Heart left ventricle (tissue), 16 donors: ENCODE results near the gene ARSG. TPM values are rescaled to one million over a fixed set of nuclear protein-coding genes. Genes with fewer than 3 reads are reported as not detected.

Experiments
- ATAC-seq, 4 donors: fragments of 200-7000 bp; cut with Tn5 transposase; one replicate each; pipeline ENCODE4 v1.9.1; 2020 to 2022; ENCODE audit warnings: moderate library complexity in 4 of 4, mild to moderate bottlenecking in 3 of 4, moderate number of reproducible peaks in 1 of 4
- DNase-seq, 5 donors: peaks; one replicate each; pipeline ENCODE4 v3.0.0-alpha.2; 2020
- H3K27ac ChIP-seq, 12 donors: fragments of 200-600 bp; sonication (generic) in 4 of 12; one replicate each; pipeline versions ENCODE4 v1.5.0 to v1.8.0; 2016 to 2022; ENCODE audit warnings: mild to moderate bottlenecking in 2 of 12
- H3K27me3 ChIP-seq, 9 donors: fragments of 200-600 bp; sonication (generic) in 2 of 9; one replicate each; pipeline versions ENCODE4 v1.5.1 to v1.8.0; 2016 to 2022; ENCODE audit warnings: mild to moderate bottlenecking in 3 of 9
- H3K36me3 ChIP-seq, 9 donors: fragments of 200-600 bp; sonication (generic) in 2 of 9; one replicate each; pipeline versions ENCODE4 v1.5.0 to v1.8.0; 2018 to 2022; ENCODE audit warnings: mild to moderate bottlenecking in 2 of 9
- H3K4me1 ChIP-seq, 12 donors: fragments of 200-600 bp; sonication (generic) in 4 of 12; one replicate each; pipeline versions ENCODE4 v1.5.0 to v1.8.0; 2016 to 2022; ENCODE audit warnings: mild to moderate bottlenecking in 3 of 12
- H3K4me3 ChIP-seq, 12 donors: fragments of 200-600 bp; sonication (generic) in 4 of 12; one replicate each; pipeline versions ENCODE4 v1.5.0 to v1.8.0; 2017 to 2022; ENCODE audit warnings: mild to moderate bottlenecking in 9 of 12, moderate library complexity in 4 of 12
- H3K9me3 ChIP-seq, 12 donors: fragments of 200-600 bp; sonication (generic) in 4 of 12; one replicate each; pipeline versions ENCODE4 v1.5.0 to v1.8.0; 2016 to 2022; ENCODE audit warnings: mild to moderate bottlenecking in 1 of 12
- POLR2A ChIP-seq, 2 donors: fragments of 450-650 bp; IDR thresholded peaks; one replicate each; pipeline ENCODE4 v1.6.1; 2017; ENCODE audit warnings: antibody characterized with exemption in 2 of 2, mild to moderate bottlenecking in 2 of 2, moderate library complexity in 2 of 2
- WGBS, 4 donors: extraction: QIAGEN DNeasy Blood & Tissue Kit in 2 of 4; methylation state at CpG; one replicate each; pipeline versions ENCODE4 v1.1.5 to v1.1.7; 2013 to 2018; 5-methylcytosine and 5-hydroxymethylcytosine counted together
- intact Hi-C, 10 donors: fragments of 100-400 bp; cut with DNase I; formaldehyde crosslinking; loops; one replicate each; pipeline versions ENCODE4 v1.11.1 to v1.14.2; 2022
- polyA plus RNA-seq, 2 donors: library from polyadenylated mRNA; stranded (reverse); fragments of 200-250 nt; gene quantifications; one replicate each; pipeline ENCODE4 v1.2.3, GENCODE V29; 2013
- total RNA-seq, 9 donors: library from RNA; depleted of rRNA in 2 of 9; stranded (reverse); fragments of >200 nt in 2 of 9; fragmentation: NEBNext Ultra II Directional in 3 of 9; extraction: Animal tissue kit (Norgen Biotek cat#: 25700) in 3 of 9; gene quantifications; one replicate each; pipeline versions ENCODE4 v1.1.0 to v1.2.4, GENCODE V29; 2016 to 2023
- TF ChIP-seq, protein P1 (sequence below), 12 donors: fragments of 200-600 bp; sonication (generic) in 4 of 12; IDR thresholded peaks; one replicate each; pipeline versions ENCODE4 v1.5.0 to v1.8.0; 2018 to 2022; ENCODE audit warnings: antibody characterized with exemption in 12 of 12, mild to moderate bottlenecking in 5 of 12
- donor health status: ischemic (EF 13 %, LVEDD 7.1; RV severe dilation, severe dysfunction).
- donor health status: healthy with polysubstance abuse.
- donor health status: DM: no; HTN: yes; CAD: no.
- donor health status: DM: no; HTN: no; CAD: no.
- donor health status: ischemic (EF 25% LVEDD 6.9; RV normal size, moderate dysfunction).
- donor health status: ischemic (EF 25% LVEDD 5.7; RV mildly dilated, moderate dysfunction).
- donor health status: healthy.
- donor health status: DM: yes; HTN: yes; CAD: no.
- donor health status: ischemic (EF 35%, LVEDD 5.7; RV mildly dilated, moderate dysfunction).
- donor health status: nonischemic (EF 11% LVEDD 7.7; RV severe dilation, severe dysfunction).
- donor health status: DM: yes; HTN: yes; CAD: no.
- donor health status: PGD.
- donor health status: ischemic (EF 29% LVEDD 5.4; RV normal size, mild dysfunction).
- donor health status: nonischemic (EF 23%, LVEDD 6.1; RV moderate dilation, normal function).

Gene ARSG
- total and polyA plus RNA-seq, 11 donors, result 1.2 to 4.9 (median 3.3) TPM

GRCh38 chr17:68294617-68295016 is 3.3 kb downstream of the ARSG start:
- Histone ChIP-seq H3K27me3 (peaks cover 0 to 30% (median 3%) of the 10 kb centered on the region in 9 donors), H3K27ac (no peak overlapping the region), H3K4me1 (peaks cover 2 to 44% (median 13%) of the 10 kb centered on the region in 12 donors), H3K4me3 (no peak overlapping the region), H3K9me3 (no peaks in the 10 kb centered on the region), H3K36me3 (no peaks in the 10 kb centered on the region)
- DNase-seq (no peak), ATAC-seq (no peak)
- intact Hi-C loops, result loop anchor here in 4 of 10 donors (5.0 to 10.0 kb wide), 3 partner anchors 68 to 83 kb away; no protein-coding TSS in a partner anchor
- TF ChIP-seq POLR2A (IDR thresholded peaks at IDR 0.05), result no peak
- TF ChIP-seq, protein P1, sequence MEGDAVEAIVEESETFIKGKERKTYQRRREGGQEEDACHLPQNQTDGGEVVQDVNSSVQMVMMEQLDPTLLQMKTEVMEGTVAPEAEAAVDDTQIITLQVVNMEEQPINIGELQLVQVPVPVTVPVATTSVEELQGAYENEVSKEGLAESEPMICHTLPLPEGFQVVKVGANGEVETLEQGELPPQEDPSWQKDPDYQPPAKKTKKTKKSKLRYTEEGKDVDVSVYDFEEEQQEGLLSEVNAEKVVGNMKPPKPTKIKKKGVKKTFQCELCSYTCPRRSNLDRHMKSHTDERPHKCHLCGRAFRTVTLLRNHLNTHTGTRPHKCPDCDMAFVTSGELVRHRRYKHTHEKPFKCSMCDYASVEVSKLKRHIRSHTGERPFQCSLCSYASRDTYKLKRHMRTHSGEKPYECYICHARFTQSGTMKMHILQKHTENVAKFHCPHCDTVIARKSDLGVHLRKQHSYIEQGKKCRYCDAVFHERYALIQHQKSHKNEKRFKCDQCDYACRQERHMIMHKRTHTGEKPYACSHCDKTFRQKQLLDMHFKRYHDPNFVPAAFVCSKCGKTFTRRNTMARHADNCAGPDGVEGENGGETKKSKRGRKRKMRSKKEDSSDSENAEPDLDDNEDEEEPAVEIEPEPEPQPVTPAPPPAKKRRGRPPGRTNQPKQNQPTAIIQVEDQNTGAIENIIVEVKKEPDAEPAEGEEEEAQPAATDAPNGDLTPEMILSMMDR (IDR thresholded peaks at IDR 0.05), result no peak
- 89 to 93% (median 91%) methylated on average over 4 of the region's 4 CpGs for WGBS, 4 donors

DNA sequence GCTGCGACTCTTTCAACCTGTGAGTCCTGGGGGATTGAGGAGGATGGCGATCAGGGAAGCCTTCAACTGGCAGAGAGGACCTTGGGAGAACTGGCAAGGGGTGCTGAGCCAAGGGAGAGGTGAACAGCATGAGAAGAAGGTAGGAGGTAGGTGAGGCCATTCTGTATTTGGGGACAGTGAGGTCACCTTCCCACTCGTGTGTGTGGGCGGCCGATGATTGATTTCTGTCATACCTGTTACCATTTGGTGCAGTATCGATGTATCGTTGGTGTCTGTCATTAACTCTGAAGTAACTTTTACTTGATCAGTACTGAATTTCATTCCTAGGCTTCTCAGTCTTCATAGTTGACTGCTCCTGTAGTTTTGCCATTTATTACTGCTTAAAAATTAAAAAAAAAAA is 3.8 kb downstream of the ARSG start:
- TF ChIP-seq, protein P1 (IDR thresholded peaks at IDR 0.05), result no peak
- TF ChIP-seq POLR2A (IDR thresholded peaks at IDR 0.05), result no peak
- Histone ChIP-seq H3K4me3 (no peak overlapping the region), H3K27ac (no peak overlapping the region), H3K27me3 (peaks cover 0 to 30% (median 3%) of the 10 kb centered on the region in 9 donors), H3K9me3 (no peaks in the 10 kb centered on the region), H3K36me3 (no peaks in the 10 kb centered on the region), H3K4me1 (peaks cover 2 to 41% (median 13%) of the 10 kb centered on the region in 12 donors)
- intact Hi-C loops, result loop anchor here in 2 of 10 donors (5.0 to 10.0 kb wide), 2 partner anchors 67 to 80 kb away; no protein-coding TSS in a partner anchor
- 87 to 93% (median 90%) methylated on average over 7 of the region's 7 CpGs for WGBS, 4 donors
- no peak for ATAC-seq
- DNase-seq, result no peak

- TF ChIP-seq, protein P1 (IDR thresholded peaks at IDR 0.05), result no peak
- TF ChIP-seq POLR2A (IDR thresholded peaks at IDR 0.05), result no peak
- no peak for DNase-seq
- no peaks in the 10 kb centered on the region for H3K9me3 ChIP-seq
- no peaks in the 10 kb centered on the region for H3K36me3 ChIP-seq
- peaks cover 2 to 45% (median 9%) of the 10 kb centered on the region in 12 donors for H3K4me1 ChIP-seq
- intact Hi-C loops, result loop anchor here in 2 of 10 donors (5.0 to 10.0 kb wide), 2 partner anchors 66 to 78 kb away; no protein-coding TSS in a partner anchor
- H3K4me3 ChIP-seq, result peak overlapping the region in 1 of 12 donors; percentile 5
- ATAC-seq, result no peak
- peak overlapping the region in 1 of 12 donors; percentile 81 for H3K27ac ChIP-seq
- WGBS, 4 donors, result 86 to 92% (median 91%) methylated on average over 18 of the region's 18 CpGs
- peaks cover 0 to 30% (median 3%) of the 10 kb centered on the region in 9 donors for H3K27me3 ChIP-seq
Observed at GRCh38 chr17:68296217-68297191, 5.2 kb downstream of the ARSG start.

DNA sequence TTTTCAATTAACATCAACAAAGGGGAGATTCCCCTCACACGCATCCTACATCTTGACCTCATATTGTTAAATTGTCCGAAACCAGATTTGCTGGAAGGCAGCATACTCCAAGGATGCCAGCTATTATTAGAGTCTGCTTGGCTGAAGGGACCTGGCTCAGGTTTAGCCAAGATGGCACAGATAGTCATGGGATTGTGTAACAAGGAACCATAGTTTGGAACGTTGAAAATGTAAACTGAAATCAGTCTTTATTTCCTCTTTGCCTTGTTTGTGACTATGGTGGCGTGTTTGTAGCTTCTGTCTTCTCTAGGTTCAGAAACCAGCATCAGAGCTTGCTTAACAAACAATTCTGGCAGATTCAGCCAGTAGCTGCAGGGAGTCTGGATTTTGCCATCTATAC is 5.9 kb downstream of the ARSG start:
- no peak for TF ChIP-seq POLR2A (IDR thresholded peaks at IDR 0.05)
- TF ChIP-seq, protein P1 (IDR thresholded peaks at IDR 0.05), result no peak
- Histone ChIP-seq H3K36me3 (no peaks in the 10 kb centered on the region), H3K27me3 (peaks cover 0 to 30% (median 3%) of the 10 kb centered on the region in 9 donors), H3K9me3 (no peaks in the 10 kb centered on the region), H3K4me1 (peaks cover 0 to 43% (median 5%) of the 10 kb centered on the region in 12 donors), H3K4me3 (no peak overlapping the region), H3K27ac (peak overlapping the region in 1 of 12 donors; percentile 81)
- no peak for ATAC-seq
- 74 to 78% (median 75%) methylated on average over 4 of the region's 4 CpGs for WGBS, 4 donors
- DNase-seq, result no peak
- intact Hi-C loops, result loop anchor here in 2 of 10 donors (5.0 to 10.0 kb wide), 2 partner anchors 65 to 78 kb away; no protein-coding TSS in a partner anchor
